ENCODE results near the gene SOX10. TPM values are rescaled to one million over a fixed set of nuclear protein-coding genes. Genes with fewer than 3 reads are reported as not detected.

Gene SOX10
- total RNA-seq, 1 experiment from 2014 or later, result 2.7 TPM

- H3K4me1 Mint-ChIP-seq, result peaks cover 14% of the 10 kb centered on the region
- CTCF ChIA-PET, result interaction anchor here (1.3 to 5.4 kb wide), 2 partner anchors 9 to 60 kb away, joined by 6 to 36 read pairs; no protein-coding TSS in a partner anchor
- ATAC-seq (no peak), DNase-seq (ENCODE audit: low spot score) (no peak)
- no peak overlapping the region for H3K27ac Mint-ChIP-seq
- H3K27me3 Mint-ChIP-seq (ENCODE audit: low read depth), result no peaks in the 10 kb centered on the region
- H3K9me3 Mint-ChIP-seq, result no peaks in the 10 kb centered on the region
- no peak for TF ChIP-seq PRRX2 (CRISPR knock-in tag; IDR thresholded peaks at IDR 0.05)
- TF ChIP-seq RELA (CRISPR knock-in tag; IDR thresholded peaks at IDR 0.05; ENCODE audit: borderline replicate concordance), result no peak
- no peak for TF ChIP-seq ZNF232 (CRISPR knock-in tag; IDR thresholded peaks at IDR 0.05)
- TF ChIP-seq AFF4 (CRISPR knock-in tag; IDR thresholded peaks at IDR 0.05; ENCODE audit: borderline replicate concordance), result no peak
- TF ChIP-seq CREM (CRISPR knock-in tag; IDR thresholded peaks at IDR 0.05), result no peak
- no peak for TF ChIP-seq MYBL2 (CRISPR knock-in tag; IDR thresholded peaks at IDR 0.05)
- TF ChIP-seq, protein P1, sequence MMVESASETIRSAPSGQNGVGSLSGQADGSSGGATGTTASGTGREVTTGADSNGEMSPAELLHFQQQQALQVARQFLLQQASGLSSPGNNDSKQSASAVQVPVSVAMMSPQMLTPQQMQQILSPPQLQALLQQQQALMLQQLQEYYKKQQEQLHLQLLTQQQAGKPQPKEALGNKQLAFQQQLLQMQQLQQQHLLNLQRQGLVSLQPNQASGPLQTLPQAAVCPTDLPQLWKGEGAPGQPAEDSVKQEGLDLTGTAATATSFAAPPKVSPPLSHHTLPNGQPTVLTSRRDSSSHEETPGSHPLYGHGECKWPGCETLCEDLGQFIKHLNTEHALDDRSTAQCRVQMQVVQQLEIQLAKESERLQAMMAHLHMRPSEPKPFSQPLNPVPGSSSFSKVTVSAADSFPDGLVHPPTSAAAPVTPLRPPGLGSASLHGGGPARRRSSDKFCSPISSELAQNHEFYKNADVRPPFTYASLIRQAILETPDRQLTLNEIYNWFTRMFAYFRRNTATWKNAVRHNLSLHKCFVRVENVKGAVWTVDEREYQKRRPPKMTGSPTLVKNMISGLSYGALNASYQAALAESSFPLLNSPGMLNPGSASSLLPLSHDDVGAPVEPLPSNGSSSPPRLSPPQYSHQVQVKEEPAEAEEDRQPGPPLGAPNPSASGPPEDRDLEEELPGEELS (CRISPR knock-in tag; IDR thresholded peaks at IDR 0.05), result no peak
- TF ChIP-seq ZNF396 (CRISPR knock-in tag; IDR thresholded peaks at IDR 0.05; ENCODE audit: borderline replicate concordance), result no peak
- no peak for TF ChIP-seq JUN (CRISPR knock-in tag; IDR thresholded peaks at IDR 0.05)
- no peak for TF ChIP-seq E2F5 (CRISPR knock-in tag; IDR thresholded peaks at IDR 0.05)
- TF ChIP-seq ESRRA (CRISPR knock-in tag; IDR thresholded peaks at IDR 0.05; ENCODE audit: borderline replicate concordance), result no peak
- TF ChIP-seq ERG (CRISPR knock-in tag; IDR thresholded peaks at IDR 0.05), result no peak
- TF ChIP-seq, protein P2, sequence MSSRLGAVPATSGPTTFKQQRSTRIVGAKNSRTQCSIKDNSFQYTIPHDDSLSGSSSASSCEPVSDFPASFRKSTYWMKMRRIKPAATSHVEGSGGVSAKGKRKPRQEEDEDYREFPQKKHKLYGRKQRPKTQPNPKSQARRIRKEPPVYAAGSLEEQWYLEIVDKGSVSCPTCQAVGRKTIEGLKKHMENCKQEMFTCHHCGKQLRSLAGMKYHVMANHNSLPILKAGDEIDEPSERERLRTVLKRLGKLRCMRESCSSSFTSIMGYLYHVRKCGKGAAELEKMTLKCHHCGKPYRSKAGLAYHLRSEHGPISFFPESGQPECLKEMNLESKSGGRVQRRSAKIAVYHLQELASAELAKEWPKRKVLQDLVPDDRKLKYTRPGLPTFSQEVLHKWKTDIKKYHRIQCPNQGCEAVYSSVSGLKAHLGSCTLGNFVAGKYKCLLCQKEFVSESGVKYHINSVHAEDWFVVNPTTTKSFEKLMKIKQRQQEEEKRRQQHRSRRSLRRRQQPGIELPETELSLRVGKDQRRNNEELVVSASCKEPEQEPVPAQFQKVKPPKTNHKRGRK (CRISPR knock-in tag; IDR thresholded peaks at IDR 0.05; ENCODE audit: borderline replicate concordance), result no peak
- TF ChIP-seq TEAD4 (CRISPR knock-in tag; IDR thresholded peaks at IDR 0.05), result no peak
- TF ChIP-seq ZBTB21 (CRISPR knock-in tag; IDR thresholded peaks at IDR 0.05; ENCODE audit: borderline replicate concordance), result no peak
- no peak overlapping the region for H3K4me3 Mint-ChIP-seq
- POLR2A ChIA-PET, result no interaction called here
- no peaks in the 10 kb centered on the region for H3K36me3 Mint-ChIP-seq
Measured at GRCh38 chr22:37991731-37992442, 7.5 kb upstream of the SOX10 start.

DNA sequence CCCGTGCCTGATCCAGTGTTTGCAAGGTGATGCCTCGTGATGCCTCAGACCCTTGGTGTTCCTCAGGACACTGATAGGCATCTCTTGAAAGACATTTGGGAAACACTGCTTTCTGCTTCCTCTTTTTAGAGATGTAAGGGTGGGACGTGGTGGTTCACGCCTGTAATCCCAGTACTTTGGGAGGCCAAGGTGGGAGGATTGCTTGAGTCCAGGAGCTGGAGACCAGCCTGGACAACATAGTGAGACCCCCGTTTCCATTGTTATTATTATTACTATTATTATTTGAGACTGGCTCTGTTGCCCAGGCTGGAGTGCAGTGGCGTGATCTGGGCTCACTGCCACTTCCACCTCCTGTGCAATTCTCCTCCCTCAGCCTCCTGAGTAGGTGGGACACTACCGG lies 6.5 kb upstream of the SOX10 start:
- Mint-ChIP-seq H3K27me3 (ENCODE audit: low read depth) (no peaks in the 10 kb centered on the region), H3K27ac (no peak overlapping the region), H3K36me3 (no peaks in the 10 kb centered on the region), H3K4me1 (peaks cover 7% of the 10 kb centered on the region), H3K9me3 (no peaks in the 10 kb centered on the region), H3K4me3 (no peak overlapping the region)
- no peak for ATAC-seq
- CTCF ChIA-PET, result interaction anchor here (0.8 to 1.5 kb wide), 3 partner anchors 10 to 61 kb away, joined by 3 read pairs; no protein-coding TSS in a partner anchor
- DNase-seq (ENCODE audit: low spot score), result no peak
- POLR2A ChIA-PET, result no interaction called here
- TF ChIP-seq AFF4 (CRISPR knock-in tag; IDR thresholded peaks at IDR 0.05; ENCODE audit: borderline replicate concordance), result no peak
- TF ChIP-seq, protein P3, sequence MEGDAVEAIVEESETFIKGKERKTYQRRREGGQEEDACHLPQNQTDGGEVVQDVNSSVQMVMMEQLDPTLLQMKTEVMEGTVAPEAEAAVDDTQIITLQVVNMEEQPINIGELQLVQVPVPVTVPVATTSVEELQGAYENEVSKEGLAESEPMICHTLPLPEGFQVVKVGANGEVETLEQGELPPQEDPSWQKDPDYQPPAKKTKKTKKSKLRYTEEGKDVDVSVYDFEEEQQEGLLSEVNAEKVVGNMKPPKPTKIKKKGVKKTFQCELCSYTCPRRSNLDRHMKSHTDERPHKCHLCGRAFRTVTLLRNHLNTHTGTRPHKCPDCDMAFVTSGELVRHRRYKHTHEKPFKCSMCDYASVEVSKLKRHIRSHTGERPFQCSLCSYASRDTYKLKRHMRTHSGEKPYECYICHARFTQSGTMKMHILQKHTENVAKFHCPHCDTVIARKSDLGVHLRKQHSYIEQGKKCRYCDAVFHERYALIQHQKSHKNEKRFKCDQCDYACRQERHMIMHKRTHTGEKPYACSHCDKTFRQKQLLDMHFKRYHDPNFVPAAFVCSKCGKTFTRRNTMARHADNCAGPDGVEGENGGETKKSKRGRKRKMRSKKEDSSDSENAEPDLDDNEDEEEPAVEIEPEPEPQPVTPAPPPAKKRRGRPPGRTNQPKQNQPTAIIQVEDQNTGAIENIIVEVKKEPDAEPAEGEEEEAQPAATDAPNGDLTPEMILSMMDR (IDR thresholded peaks at IDR 0.05), result no peak

All from WTC11 (cell line).